GM12874 (cell line): ENCODE results near the gene OGFR.

Experiments
- CTCF ChIP-seq: IDR thresholded peaks from 2 replicates; pipeline ENCODE4 v1.5.1; 2011; ENCODE audit warnings: low read depth, mild to moderate bottlenecking, control low read depth, low read length, moderate library complexity; ENCODE audit not compliant: insufficient read depth

OGFR gene

GRCh38 chr20:62820962-62821725 lies 16.5 kb downstream of the OGFR start:
- TF ChIP-seq CTCF, result no peak

- TF ChIP-seq CTCF, result no peak
Observed at GRCh38 chr20:62821726-62822210, 17.1 kb downstream of the OGFR start.

GRCh38 chr20:62822239-62822787 lies 17.7 kb downstream of the OGFR start:
- no peak for TF ChIP-seq CTCF

GRCh38 chr20:62822788-62823651 lies 18.4 kb downstream of the OGFR start:
- TF ChIP-seq CTCF, result peak; percentile 33

- no peak for TF ChIP-seq CTCF
Observed at GRCh38 chr20:62823688-62824475, 19.2 kb downstream of the OGFR start.

GRCh38 chr20:62824476-62825332 lies 20.1 kb downstream of the OGFR start:
- no peak for TF ChIP-seq CTCF
